ENCODE results near the gene PARVA. TPM values are rescaled to one million over a fixed set of nuclear protein-coding genes. Genes with fewer than 3 reads are reported as not detected.

The PARVA gene
- total RNA-seq, 2 experiments from 2014 or later, result 0.22 to 0.38 TPM

DNA sequence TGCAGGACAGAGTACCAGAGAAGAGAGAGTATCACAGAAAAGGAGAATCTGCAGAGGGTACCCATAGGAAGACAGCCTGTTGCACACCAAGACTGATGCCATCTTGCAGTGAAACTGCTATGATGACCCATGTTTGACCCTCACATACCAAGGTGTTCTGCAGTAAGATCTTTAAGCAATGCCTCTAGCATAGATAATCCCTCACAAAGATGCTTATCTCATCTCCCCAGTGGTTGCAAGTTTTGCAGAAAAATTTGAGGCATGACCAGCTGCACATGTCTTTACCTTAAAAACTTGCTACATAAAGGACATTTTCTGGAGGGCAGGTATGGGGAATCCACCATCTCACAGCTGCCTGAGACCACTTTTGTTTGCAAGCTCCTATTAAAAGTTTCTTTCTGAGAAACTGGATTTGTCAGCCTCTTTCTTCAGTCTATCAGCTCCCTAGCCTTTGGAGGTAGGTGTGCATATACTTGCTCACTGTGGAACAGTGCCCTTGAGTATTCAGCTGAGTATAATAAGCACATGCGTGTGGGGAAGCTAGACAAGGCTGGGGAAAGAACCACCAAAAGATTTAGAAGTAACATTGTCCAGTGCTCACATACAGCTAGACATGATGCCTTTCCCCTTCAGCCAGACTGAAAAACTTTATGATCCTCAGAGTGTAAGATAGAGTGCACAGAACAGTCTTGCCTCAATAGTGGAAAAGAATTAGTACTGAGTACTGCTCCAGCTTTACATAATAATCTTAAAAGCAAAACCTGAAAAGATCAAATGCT, 196.5 kb downstream of the PARVA start:
- no peaks in the 10 kb centered on the region for H3K36me3 Mint-ChIP-seq (ENCODE audit: low read depth)
- intact Hi-C loops (cut with micrococcal nuclease), result no loop called here
- H3K4me1 Mint-ChIP-seq (ENCODE audit: low read depth), result no peaks in the 10 kb centered on the region
- no peak overlapping the region for H3K27ac Mint-ChIP-seq
- peaks cover 8% of the 10 kb centered on the region for H3K27me3 Mint-ChIP-seq (ENCODE audit: low read depth)
- no peak for DNase-seq
- H3K4me3 Mint-ChIP-seq, result no peak overlapping the region
- H3K9me3 Mint-ChIP-seq, result no peaks in the 10 kb centered on the region
- CTCF ChIA-PET, result interaction anchor here (1.0 to 2.0 kb wide), 2 partner anchors 25 to 52 kb away, joined by 3 to 6 read pairs; no protein-coding TSS in a partner anchor

DNA sequence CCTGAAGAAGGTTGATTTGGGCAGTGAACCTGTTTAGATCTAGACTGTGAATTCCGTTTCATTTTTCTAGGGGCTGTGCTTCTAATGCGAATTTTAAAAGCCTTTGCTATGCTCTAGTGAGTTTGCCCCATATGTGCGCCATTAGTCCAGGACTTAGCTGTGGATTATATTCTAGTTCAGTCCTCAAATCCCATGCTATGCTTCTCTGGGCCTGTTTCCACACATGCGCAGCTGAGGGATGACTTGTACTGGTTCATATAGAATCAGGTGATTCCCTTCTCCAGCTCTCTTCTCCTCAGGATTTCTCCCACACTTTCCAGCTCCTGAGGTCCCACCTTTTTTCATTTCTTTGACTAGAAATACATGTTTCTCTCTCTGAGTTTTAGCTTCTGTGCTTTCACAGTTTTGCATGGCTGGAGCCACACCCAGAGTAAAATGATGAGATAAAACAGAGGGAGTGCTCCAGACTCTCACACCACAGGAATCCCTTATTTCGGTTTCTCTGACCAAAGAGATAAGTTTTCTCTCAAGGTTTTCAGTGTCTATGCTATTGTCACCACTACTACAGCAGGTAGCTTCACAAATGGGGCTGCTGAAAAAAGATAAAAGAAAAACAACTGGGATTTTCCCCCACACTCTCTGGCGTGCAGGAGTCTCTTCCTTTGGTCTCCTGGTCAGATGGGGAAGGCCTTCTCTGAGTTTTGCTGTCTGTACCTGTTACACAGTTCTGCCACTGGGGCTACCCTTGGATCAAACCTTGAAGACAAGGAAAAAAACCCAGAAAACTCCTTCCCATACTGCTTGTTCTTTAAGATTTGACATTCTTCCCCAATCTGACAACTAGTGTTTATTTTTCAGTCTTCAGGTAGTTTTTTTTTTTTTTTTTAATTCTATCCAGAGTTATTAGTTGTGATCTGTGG, 200.6 kb downstream of the PARVA start:
- Mint-ChIP-seq H3K36me3 (ENCODE audit: low read depth) (no peaks in the 10 kb centered on the region), H3K4me3 (no peak overlapping the region), H3K27ac (no peak overlapping the region), H3K4me1 (ENCODE audit: low read depth) (no peaks in the 10 kb centered on the region), H3K9me3 (no peaks in the 10 kb centered on the region), H3K27me3 (ENCODE audit: low read depth) (no peaks in the 10 kb centered on the region)
- CTCF ChIA-PET, result interaction anchor here (1.5 kb wide), 1 partner anchor 311 kb away, joined by 3 read pairs; no protein-coding TSS in a partner anchor
- intact Hi-C loops (cut with micrococcal nuclease), result no loop called here
- DNase-seq, result no peak

DNA sequence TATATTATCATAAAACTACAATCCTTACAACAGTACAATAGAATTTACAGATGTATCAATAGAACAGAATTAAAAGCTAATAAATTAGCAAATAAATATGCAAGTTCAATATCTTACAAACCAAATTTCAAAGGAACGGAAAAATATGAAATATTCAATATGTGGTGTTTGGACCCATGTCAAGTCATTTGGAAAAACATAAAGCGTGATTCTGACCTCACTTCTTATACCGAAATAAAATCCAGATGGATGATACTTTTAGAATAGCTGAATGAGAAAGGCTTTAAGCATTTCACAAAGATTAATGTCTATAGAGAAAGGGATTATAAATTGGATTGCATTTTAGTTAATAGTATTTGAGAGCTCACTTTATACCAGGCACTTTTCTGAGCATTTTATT, 204.0 kb downstream of the PARVA start:
- no peak for DNase-seq

DNA sequence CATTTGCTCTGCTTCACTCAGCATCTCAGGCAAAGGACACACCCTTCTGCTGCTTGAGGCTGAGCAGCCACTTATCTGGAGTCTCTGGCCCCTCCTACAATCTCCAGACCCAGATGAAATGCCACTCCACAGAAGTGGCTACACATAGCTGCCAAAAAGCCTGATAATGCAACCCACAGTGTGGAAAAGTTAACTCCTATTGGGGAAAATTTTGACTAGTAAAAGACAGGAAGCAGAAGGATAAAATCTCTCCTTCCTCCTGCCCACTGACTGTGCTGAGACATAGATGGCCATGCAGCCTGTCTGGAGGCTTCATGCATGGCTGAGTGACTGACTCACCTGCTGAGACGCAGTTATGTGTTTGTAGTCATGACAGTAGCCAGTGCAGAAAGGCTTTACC, 204.6 kb downstream of the PARVA start:
- Mint-ChIP-seq H3K4me1 (ENCODE audit: low read depth) (no peaks in the 10 kb centered on the region), H3K36me3 (ENCODE audit: low read depth) (no peaks in the 10 kb centered on the region), H3K9me3 (no peaks in the 10 kb centered on the region), H3K4me3 (no peak overlapping the region), H3K27me3 (ENCODE audit: low read depth) (no peaks in the 10 kb centered on the region), H3K27ac (no peak overlapping the region)
- no peak for DNase-seq
- CTCF ChIA-PET, result no interaction called here
- intact Hi-C loops (cut with micrococcal nuclease), result no loop called here

More for the DNA sequence above, 204.0 kb downstream of the PARVA start:
- intact Hi-C loops (cut with micrococcal nuclease), result no loop called here
- no peaks in the 10 kb centered on the region for H3K36me3 Mint-ChIP-seq (ENCODE audit: low read depth)
- H3K27ac Mint-ChIP-seq, result no peak overlapping the region
- no peak overlapping the region for H3K4me3 Mint-ChIP-seq
- no peaks in the 10 kb centered on the region for H3K9me3 Mint-ChIP-seq
- H3K4me1 Mint-ChIP-seq (ENCODE audit: low read depth), result no peaks in the 10 kb centered on the region
- CTCF ChIA-PET, result no interaction called here
- H3K27me3 Mint-ChIP-seq (ENCODE audit: low read depth), result no peaks in the 10 kb centered on the region

All from activated naive CD4-positive, alpha-beta T cell treated with anti-CD3 and anti-CD28 coated beads for 36 hours (primary cell).